Measurements from ENCODE around the gene SYTL3.
A peak's percentile ranks its signal among the peaks of the same experiment; 100 is the strongest.

The SYTL3 gene

GRCh38 chr6:158752613-158753012 is 102.8 kb downstream of the SYTL3 start:
- no peak overlapping the region for H3K27ac ChIP-seq
- H3K27me3 ChIP-seq (ENCODE audit: control insufficient read depth, insufficient read depth, low read length), result no peaks in the 10 kb centered on the region
- no peaks in the 10 kb centered on the region for H3K79me2 ChIP-seq
- H3K4me3 ChIP-seq (ENCODE audit: low read depth, low read length), result no peak overlapping the region
- H3K9ac ChIP-seq, result no peak overlapping the region
- no peaks in the 10 kb centered on the region for H3K9me3 ChIP-seq (ENCODE audit: control insufficient read depth, low read length)
- H2AFZ ChIP-seq, result no peak overlapping the region
- no peaks in the 10 kb centered on the region for H3K36me3 ChIP-seq (ENCODE audit: control insufficient read depth, insufficient read depth, low read length)
- TF ChIP-seq CTCF (IDR thresholded peaks at IDR 0.05), result peak; percentile 20
- H3K4me2 ChIP-seq (ENCODE audit: low read length), result no peak overlapping the region
- no peaks in the 10 kb centered on the region for H3K4me1 ChIP-seq

GRCh38 chr6:158753811-158754210 is 104.0 kb downstream of the SYTL3 start:
- Histone ChIP-seq H3K9me3 (ENCODE audit: control insufficient read depth, low read length) (no peaks in the 10 kb centered on the region), H3K4me1 (peaks cover 11% of the 10 kb centered on the region), H2AFZ (no peak overlapping the region), H3K36me3 (ENCODE audit: control insufficient read depth, insufficient read depth, low read length) (no peaks in the 10 kb centered on the region), H3K27me3 (ENCODE audit: control insufficient read depth, insufficient read depth, low read length) (no peaks in the 10 kb centered on the region), H3K4me3 (ENCODE audit: low read depth, low read length) (no peak overlapping the region), H3K79me2 (no peaks in the 10 kb centered on the region), H3K27ac (no peak overlapping the region), H3K9ac (no peak overlapping the region), H3K4me2 (ENCODE audit: low read length) (no peak overlapping the region)
- no peak for TF ChIP-seq CTCF (IDR thresholded peaks at IDR 0.05)

GRCh38 chr6:158754738-158755137 is 104.9 kb downstream of the SYTL3 start:
- no peak overlapping the region for H3K4me3 ChIP-seq (ENCODE audit: low read depth, low read length)
- no peak for TF ChIP-seq CTCF (IDR thresholded peaks at IDR 0.05)
- no peaks in the 10 kb centered on the region for H3K36me3 ChIP-seq (ENCODE audit: control insufficient read depth, insufficient read depth, low read length)
- no peak overlapping the region for H3K27ac ChIP-seq
- H3K79me2 ChIP-seq, result no peaks in the 10 kb centered on the region
- no peak overlapping the region for H3K4me2 ChIP-seq (ENCODE audit: low read length)
- H2AFZ ChIP-seq, result no peak overlapping the region
- no peak overlapping the region for H3K9ac ChIP-seq
- H3K27me3 ChIP-seq (ENCODE audit: control insufficient read depth, insufficient read depth, low read length), result no peaks in the 10 kb centered on the region
- no peaks in the 10 kb centered on the region for H3K9me3 ChIP-seq (ENCODE audit: control insufficient read depth, low read length)
- peaks cover 13% of the 10 kb centered on the region for H3K4me1 ChIP-seq

GRCh38 chr6:158755636-158756035 is 105.8 kb downstream of the SYTL3 start:
- H3K9me3 ChIP-seq (ENCODE audit: control insufficient read depth, low read length), result no peaks in the 10 kb centered on the region
- H3K79me2 ChIP-seq, result no peaks in the 10 kb centered on the region
- no peaks in the 10 kb centered on the region for H3K27me3 ChIP-seq (ENCODE audit: control insufficient read depth, insufficient read depth, low read length)
- no peak overlapping the region for H3K4me2 ChIP-seq (ENCODE audit: low read length)
- no peak overlapping the region for H3K27ac ChIP-seq
- no peak overlapping the region for H3K9ac ChIP-seq
- no peak for TF ChIP-seq CTCF (IDR thresholded peaks at IDR 0.05)
- H3K36me3 ChIP-seq (ENCODE audit: control insufficient read depth, insufficient read depth, low read length), result no peaks in the 10 kb centered on the region
- H3K4me3 ChIP-seq (ENCODE audit: low read depth, low read length), result no peak overlapping the region
- H2AFZ ChIP-seq, result no peak overlapping the region
- H3K4me1 ChIP-seq, result peaks cover 13% of the 10 kb centered on the region

- no peak overlapping the region for H3K27ac ChIP-seq
- H3K4me1 ChIP-seq, result peaks cover 13% of the 10 kb centered on the region
- TF ChIP-seq CTCF (IDR thresholded peaks at IDR 0.05), result no peak
- H3K36me3 ChIP-seq (ENCODE audit: control insufficient read depth, insufficient read depth, low read length), result no peaks in the 10 kb centered on the region
- no peak overlapping the region for H3K4me2 ChIP-seq (ENCODE audit: low read length)
- H3K9ac ChIP-seq, result no peak overlapping the region
- H3K4me3 ChIP-seq (ENCODE audit: low read depth, low read length), result no peak overlapping the region
- H3K27me3 ChIP-seq (ENCODE audit: control insufficient read depth, insufficient read depth, low read length), result no peaks in the 10 kb centered on the region
- no peak overlapping the region for H2AFZ ChIP-seq
- H3K79me2 ChIP-seq, result no peaks in the 10 kb centered on the region
- H3K9me3 ChIP-seq (ENCODE audit: control insufficient read depth, low read length), result no peaks in the 10 kb centered on the region
Observed at GRCh38 chr6:158756126-158756525, 106.3 kb downstream of the SYTL3 start.
